NT2/D1 (cell line): Measurements from ENCODE around the gene FSIP1.

ENCODE experiments used
- DNase-seq: peaks from one replicate; pipeline ENCODE4 v3.0.0-alpha.2; 2011; ENCODE audit warnings: low read depth, low spot score
- H3K27me3 ChIP-seq: 2 replicates; pipeline ENCODE4 v1.6.0; 2011; ENCODE audit warnings: mild to moderate bottlenecking; ENCODE audit not compliant: insufficient read length, insufficient read depth
- H3K36me3 ChIP-seq: 2 replicates; pipeline ENCODE4 v1.6.1; 2011; ENCODE audit warnings: mild to moderate bottlenecking, low read length, mixed read lengths; ENCODE audit not compliant: insufficient read depth, insufficient read length
- H3K4me1 ChIP-seq: 2 replicates; pipeline ENCODE4 v1.5.1; 2011; ENCODE audit not compliant: insufficient read depth, insufficient read length
- H3K4me3 ChIP-seq: 2 replicates; pipeline ENCODE4 v1.5.1; 2011; ENCODE audit warnings: low read depth; ENCODE audit not compliant: insufficient read length
- H3K9ac ChIP-seq: 2 replicates; pipeline ENCODE4 v1.6.0; 2011; ENCODE audit warnings: low read depth; ENCODE audit not compliant: insufficient read length
- H3K9me3 ChIP-seq: 2 replicates; pipeline ENCODE4 v1.5.1; 2011; ENCODE audit warnings: mild to moderate bottlenecking, low read length; ENCODE audit not compliant: insufficient read depth
- SUZ12 ChIP-seq: IDR thresholded peaks from 2 replicates; pipeline ENCODE4 v1.6.1; 2011; ENCODE audit not compliant: insufficient read length, insufficient read depth; ENCODE audit errors: extremely low read depth
- YY1 ChIP-seq: IDR thresholded peaks from 2 replicates; pipeline ENCODE4 v1.6.1; 2011; ENCODE audit not compliant: insufficient read length, insufficient read depth
- ZNF274 ChIP-seq: IDR thresholded peaks from 2 replicates; pipeline ENCODE4 v1.6.1; 2011; ENCODE audit warnings: mild to moderate bottlenecking, low read depth, low read length

Gene FSIP1

DNA sequence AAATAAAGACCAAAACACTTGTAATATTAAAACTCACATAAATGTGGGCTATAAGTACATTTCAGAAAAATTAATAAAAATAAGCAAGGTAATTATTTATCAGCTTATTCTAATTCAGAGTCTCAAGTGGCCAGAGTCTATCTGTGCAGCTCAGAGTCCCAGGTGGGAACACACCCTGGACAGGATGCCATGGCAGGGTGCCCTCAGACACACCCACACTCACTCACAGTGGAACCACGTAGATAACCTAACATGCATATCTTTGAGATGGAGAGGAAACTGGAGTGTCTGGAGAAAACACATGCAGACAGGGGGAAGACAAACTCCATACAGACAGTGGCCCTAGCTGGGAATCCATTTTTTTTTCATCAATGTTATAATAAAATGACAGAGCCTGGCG, 37.2 kb downstream of the FSIP1 start:
- H3K27me3 ChIP-seq = no peaks in the 10 kb centered on the region
- no peaks in the 10 kb centered on the region for H3K4me1 ChIP-seq
- TF ChIP-seq SUZ12 (no peak), YY1 (no peak), ZNF274 (no peak)

DNA sequence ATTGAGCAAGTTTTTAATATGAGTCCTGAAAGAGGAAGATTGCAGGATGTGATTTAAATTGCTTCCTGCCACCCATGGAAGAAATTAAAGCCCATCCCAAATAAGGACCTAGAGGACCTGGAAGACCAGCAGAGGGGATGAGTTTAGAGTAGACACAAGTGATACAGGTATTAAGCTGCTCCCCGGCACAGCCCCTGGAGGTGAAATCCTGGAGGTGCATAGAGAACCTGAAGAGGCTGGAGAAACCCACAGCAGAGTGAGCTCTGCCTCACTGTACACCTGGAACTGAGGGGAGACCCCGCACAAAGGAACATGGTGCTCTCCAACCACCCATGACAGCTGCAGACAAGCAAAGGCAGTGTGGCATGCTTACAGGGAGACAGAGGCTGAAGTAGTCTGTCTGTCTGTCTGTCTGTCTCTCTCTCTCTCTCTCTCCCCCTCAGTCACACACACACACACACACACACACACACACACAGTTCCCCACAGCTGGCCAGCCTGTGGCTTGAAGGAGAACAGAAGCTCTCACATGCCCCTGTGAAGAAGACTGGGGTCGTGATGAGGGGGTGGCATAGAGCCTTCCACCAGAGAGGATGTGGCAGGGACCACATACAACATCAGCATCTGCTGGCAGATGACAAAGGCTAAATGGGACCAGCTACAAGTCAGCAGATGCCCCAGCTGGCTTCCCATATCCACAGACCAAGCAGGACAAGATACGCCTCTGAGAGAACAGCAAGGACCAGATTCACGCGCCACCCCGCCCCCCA, 38.1 kb downstream of the FSIP1 start:
- H3K9me3 ChIP-seq = no peaks in the 10 kb centered on the region

More for the DNA sequence above, 37.2 kb downstream of the FSIP1 start:
- Histone ChIP-seq H3K36me3 (no peaks in the 10 kb centered on the region), H3K9ac (no peak overlapping the region), H3K4me3 (no peak overlapping the region), H3K9me3 (no peaks in the 10 kb centered on the region)
- DNase-seq = no peak

DNA sequence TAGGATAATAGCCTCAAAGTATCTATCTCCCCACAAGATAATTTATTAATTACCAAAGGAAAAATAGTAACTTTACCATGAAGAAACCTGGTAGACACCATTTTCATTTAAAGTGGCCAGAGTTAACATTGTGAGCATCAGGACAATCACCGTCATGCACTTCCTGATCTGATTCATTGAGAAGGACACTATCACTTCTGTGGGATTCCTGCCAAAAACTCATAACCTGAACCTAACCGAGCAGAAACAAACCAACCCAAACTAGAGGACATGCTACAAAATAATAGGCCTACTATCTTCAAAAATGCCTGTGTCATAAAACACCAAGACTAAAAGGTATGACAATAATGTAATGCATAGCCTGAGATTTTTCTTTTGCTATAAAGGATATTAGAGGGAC, 39.0 kb downstream of the FSIP1 start:
- H3K9ac ChIP-seq = no peak overlapping the region
- H3K36me3 ChIP-seq = no peaks in the 10 kb centered on the region
- no peak overlapping the region for H3K4me3 ChIP-seq
- no peak for DNase-seq
- no peaks in the 10 kb centered on the region for H3K27me3 ChIP-seq
- TF ChIP-seq YY1 (no peak), ZNF274 (no peak), SUZ12 (no peak)
- no peaks in the 10 kb centered on the region for H3K9me3 ChIP-seq
- H3K4me1 ChIP-seq = no peaks in the 10 kb centered on the region

More for the DNA sequence above, 38.1 kb downstream of the FSIP1 start:
- Histone ChIP-seq H3K4me3 (no peak overlapping the region), H3K27me3 (no peaks in the 10 kb centered on the region), H3K36me3 (no peaks in the 10 kb centered on the region), H3K9ac (no peak overlapping the region), H3K4me1 (no peaks in the 10 kb centered on the region)
- no peak for DNase-seq
- TF ChIP-seq YY1 (no peak), ZNF274 (no peak)

DNA sequence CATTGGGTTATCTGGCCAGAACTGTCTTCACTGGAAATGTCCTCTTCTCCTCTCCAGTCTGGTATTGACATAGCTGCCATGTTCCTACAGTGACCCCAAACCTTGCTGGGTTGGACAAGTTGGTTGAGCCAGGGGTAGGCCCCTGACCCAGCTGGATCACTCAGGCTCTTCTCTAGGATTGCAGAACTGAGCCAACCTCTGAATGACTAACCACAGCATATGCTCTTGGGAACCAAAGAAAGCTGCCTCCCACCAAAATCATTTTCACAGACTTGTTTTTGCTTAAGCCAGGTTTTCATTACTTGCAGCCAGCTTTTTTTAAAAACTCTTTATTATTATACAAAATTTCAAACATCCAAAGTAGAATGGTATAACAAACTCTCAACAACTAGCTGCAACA, 41.4 kb downstream of the FSIP1 start:
- no peak overlapping the region for H3K4me3 ChIP-seq
- DNase-seq = no peak

DNA sequence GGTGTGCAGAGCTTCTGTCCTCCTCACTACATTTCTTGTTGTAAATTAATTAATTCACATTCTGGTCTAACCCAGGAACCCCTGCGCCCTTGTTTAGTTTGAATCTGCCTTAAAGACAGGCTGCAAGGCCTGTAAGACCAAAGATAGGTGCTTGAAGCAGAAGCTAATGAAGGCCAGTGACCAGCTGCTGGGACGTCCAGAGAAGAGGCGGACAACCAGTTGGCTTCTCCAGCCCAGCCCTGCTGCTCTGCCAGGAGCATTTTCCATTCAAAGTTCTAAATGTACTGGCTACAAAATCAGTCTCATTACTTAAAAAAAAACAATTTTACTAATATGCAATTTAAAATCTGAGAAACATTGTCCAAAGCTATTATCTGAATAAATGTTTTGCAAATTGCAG, 43.6 kb downstream of the FSIP1 start:
- Histone ChIP-seq H3K9me3 (no peaks in the 10 kb centered on the region), H3K36me3 (no peaks in the 10 kb centered on the region), H3K27me3 (no peaks in the 10 kb centered on the region), H3K4me3 (no peak overlapping the region), H3K4me1 (no peaks in the 10 kb centered on the region), H3K9ac (no peak overlapping the region)
- DNase-seq = no peak
- TF ChIP-seq SUZ12 = no peak
- no peak for TF ChIP-seq ZNF274
- no peak for TF ChIP-seq YY1

More for the DNA sequence above, 41.4 kb downstream of the FSIP1 start:
- TF ChIP-seq SUZ12 (no peak), ZNF274 (no peak), YY1 (no peak)
- Histone ChIP-seq H3K27me3 (no peaks in the 10 kb centered on the region), H3K4me1 (no peaks in the 10 kb centered on the region), H3K36me3 (no peaks in the 10 kb centered on the region), H3K9me3 (no peaks in the 10 kb centered on the region), H3K9ac (no peak overlapping the region)

DNA sequence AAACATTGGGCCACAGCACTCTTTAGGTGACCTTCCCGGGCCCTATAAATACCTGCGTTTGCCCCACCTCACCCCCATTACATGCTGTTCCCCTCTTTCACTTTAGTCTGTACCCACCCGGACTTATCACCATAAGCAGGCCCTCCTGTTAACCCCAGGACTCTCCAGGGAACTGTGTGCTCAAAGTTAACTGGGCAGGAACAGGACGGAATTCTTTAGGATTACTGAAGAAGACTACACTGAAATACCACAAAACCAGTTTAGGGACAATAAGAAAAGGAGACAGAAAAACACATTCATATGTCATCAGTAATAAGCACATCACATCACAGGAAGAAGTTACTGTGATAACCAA, 45.5 kb downstream of the FSIP1 start:
- no peaks in the 10 kb centered on the region for H3K9me3 ChIP-seq
- H3K9ac ChIP-seq = no peak overlapping the region
- no peaks in the 10 kb centered on the region for H3K27me3 ChIP-seq
- H3K4me1 ChIP-seq = no peaks in the 10 kb centered on the region
- no peak overlapping the region for H3K4me3 ChIP-seq
- no peaks in the 10 kb centered on the region for H3K36me3 ChIP-seq
- TF ChIP-seq SUZ12 (no peak), YY1 (no peak), ZNF274 (no peak)
- DNase-seq = no peak

DNA sequence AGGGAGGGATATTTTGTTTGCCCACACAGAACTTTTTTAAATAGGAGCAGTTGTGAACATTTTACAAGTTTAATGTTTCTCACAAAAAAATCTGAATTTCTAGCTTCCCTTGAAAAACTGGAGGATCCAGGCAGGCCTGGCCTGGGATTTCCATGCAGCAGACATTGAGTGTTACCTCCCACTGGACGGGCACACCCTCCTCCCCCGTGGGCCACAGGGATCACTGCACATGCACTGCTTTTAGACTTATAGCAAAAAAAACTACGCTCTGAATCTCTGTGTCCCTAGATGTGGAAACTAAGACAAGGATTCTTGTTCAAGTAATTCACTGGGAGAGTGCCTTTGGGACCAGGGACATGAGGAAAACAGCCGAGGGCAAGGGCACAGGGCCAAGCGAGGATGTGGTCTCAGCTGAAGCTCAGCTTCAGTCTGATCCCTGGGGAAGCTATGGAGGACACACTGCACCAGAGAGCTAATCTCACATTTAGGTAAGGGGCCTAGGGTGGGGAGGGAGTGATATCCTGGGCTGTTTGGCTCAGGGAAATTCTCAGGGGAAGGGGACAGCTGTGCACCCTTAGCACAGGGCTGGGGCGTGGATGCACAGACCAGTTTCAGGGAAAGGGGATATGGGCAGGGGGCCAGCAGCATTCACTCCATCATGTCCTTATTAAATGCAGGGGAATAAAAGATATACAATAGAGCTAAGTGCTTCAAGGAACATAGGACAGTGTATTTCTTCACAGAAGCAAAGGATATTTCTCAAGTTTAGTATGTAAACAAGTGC, 46.0 kb downstream of the FSIP1 start:
- DNase-seq = no peak
- Histone ChIP-seq H3K9ac (no peak overlapping the region), H3K9me3 (no peaks in the 10 kb centered on the region), H3K4me1 (no peaks in the 10 kb centered on the region), H3K4me3 (no peak overlapping the region), H3K36me3 (no peaks in the 10 kb centered on the region), H3K27me3 (no peaks in the 10 kb centered on the region)
- no peak for TF ChIP-seq SUZ12
- TF ChIP-seq ZNF274 = no peak
- TF ChIP-seq YY1 = no peak
